Measurements from ENCODE around the gene PET100. TPM values are rescaled to one million over a fixed set of nuclear protein-coding genes. Genes with fewer than 3 reads are reported as not detected.

Gene PET100
- total RNA-seq, 1 experiment from 2014 or later = 126 TPM

DNA sequence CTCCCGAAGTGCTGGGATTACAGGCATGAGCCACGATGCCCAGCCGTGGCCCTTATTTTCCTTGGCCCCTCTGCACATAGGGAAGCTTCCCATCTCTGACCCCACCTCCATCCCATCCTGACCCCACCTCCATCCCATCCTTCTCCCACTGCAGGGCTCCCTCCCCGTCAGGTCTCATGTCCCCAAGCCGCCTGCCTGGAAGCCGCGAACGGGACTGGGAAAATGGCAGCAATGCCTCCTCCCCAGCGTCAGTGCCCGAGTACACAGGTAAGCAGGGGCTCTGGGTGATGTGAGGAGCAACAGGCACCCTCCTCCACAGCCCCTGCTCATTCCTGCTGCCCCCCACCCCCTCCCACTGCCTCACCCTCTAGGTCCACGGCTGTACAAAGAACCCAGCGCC is 12.4 kb upstream of the PET100 start:
- H3K9me2 ChIP-seq (ENCODE audit: insufficient read depth) = no peaks in the 10 kb centered on the region
- H3K36me3 ChIP-seq (ENCODE audit: control insufficient read depth in 1 of 2, insufficient read depth in 2 of 2, low read length in 2 of 2) = peaks cover 0 to 8% of the 10 kb centered on the region in 2 experiments; a peak in 2 of 4 replicates
- BruUV-seq (replicated peaks) = no TSS peak
- no peak overlapping the region for H3K4me3 ChIP-seq (replicated peaks in 1 of 2; ENCODE audit: low read depth in 1 of 2, low read length in 2 of 2)
- H4K20me1 ChIP-seq (ENCODE audit: insufficient read depth) = no peaks in the 10 kb centered on the region
- ChIA-PET RAD21 (ENCODE audit: low non-redundant PET in 1 of 2, low total read pairs in 2 of 2, uncharacterized antibody in 2 of 2, unreplicated experiment in 2 of 2) (no interaction called here), POLR2A (no interaction called here), CTCF (interaction anchor here (0.9 kb wide), 1 partner anchor 12 kb away, joined by 3 read pairs; no protein-coding TSS in a partner anchor)
- no peak overlapping the region for H3K4me2 ChIP-seq (ENCODE audit: low read length)
- H2AFZ ChIP-seq (ENCODE audit: low read depth, low read length, poor library complexity, severe bottlenecking) = no peak overlapping the region
- H3K9ac ChIP-seq (ENCODE audit: low read length) = no peak overlapping the region
- no peak overlapping the region for H3K27ac ChIP-seq (ENCODE audit: low read depth, low read length)
- H3K27me3 ChIP-seq (ENCODE audit: insufficient read depth, low read length) = no peaks in the 10 kb centered on the region
- no peaks in the 10 kb centered on the region for H3K79me2 ChIP-seq (ENCODE audit: insufficient read depth, low read length)
- TF ChIP-seq, protein P1, sequence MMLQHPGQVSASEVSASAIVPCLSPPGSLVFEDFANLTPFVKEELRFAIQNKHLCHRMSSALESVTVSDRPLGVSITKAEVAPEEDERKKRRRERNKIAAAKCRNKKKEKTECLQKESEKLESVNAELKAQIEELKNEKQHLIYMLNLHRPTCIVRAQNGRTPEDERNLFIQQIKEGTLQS (IDR thresholded peaks at IDR 0.05) = no peak
- TF ChIP-seq CEBPB (IDR thresholded peaks at IDR 0.05; ENCODE audit: low read depth) (no peak), ZNF274 (IDR thresholded peaks at IDR 0.05; ENCODE audit: low read depth, low read length) (no peak), POLR2A (IDR thresholded peaks at IDR 0.05; ENCODE audit: borderline replicate concordance, extremely low read depth, insufficient read depth, insufficient read length) (no peak), POLR2AphosphoS5 (IDR thresholded peaks at IDR 0.05; ENCODE audit: low read depth, low read length) (no peak), FOSL1 (IDR thresholded peaks at IDR 0.05; ENCODE audit: low read depth) (no peak), SIN3A (IDR thresholded peaks at IDR 0.05; ENCODE audit: low read depth) (no peak), EGR1 (IDR thresholded peaks at IDR 0.05; ENCODE audit: low read depth) (no peak), SP1 (IDR thresholded peaks at IDR 0.05; ENCODE audit: low read depth) (no peak), EZH2 (IDR thresholded peaks at IDR 0.05) (no peak), EZH2phosphoT487 (IDR thresholded peaks at IDR 0.05; ENCODE audit: borderline replicate concordance) (no peak), RAD21 (IDR thresholded peaks at IDR 0.05; ENCODE audit: low read depth) (no peak), YY1 (IDR thresholded peaks at IDR 0.05; ENCODE audit: extremely low read depth, insufficient replicate concordance, low read depth, low read length) (no peak), CBX3 (IDR thresholded peaks at IDR 0.05; ENCODE audit: low read depth) (no peak)
- TF ChIP-seq, protein P2, sequence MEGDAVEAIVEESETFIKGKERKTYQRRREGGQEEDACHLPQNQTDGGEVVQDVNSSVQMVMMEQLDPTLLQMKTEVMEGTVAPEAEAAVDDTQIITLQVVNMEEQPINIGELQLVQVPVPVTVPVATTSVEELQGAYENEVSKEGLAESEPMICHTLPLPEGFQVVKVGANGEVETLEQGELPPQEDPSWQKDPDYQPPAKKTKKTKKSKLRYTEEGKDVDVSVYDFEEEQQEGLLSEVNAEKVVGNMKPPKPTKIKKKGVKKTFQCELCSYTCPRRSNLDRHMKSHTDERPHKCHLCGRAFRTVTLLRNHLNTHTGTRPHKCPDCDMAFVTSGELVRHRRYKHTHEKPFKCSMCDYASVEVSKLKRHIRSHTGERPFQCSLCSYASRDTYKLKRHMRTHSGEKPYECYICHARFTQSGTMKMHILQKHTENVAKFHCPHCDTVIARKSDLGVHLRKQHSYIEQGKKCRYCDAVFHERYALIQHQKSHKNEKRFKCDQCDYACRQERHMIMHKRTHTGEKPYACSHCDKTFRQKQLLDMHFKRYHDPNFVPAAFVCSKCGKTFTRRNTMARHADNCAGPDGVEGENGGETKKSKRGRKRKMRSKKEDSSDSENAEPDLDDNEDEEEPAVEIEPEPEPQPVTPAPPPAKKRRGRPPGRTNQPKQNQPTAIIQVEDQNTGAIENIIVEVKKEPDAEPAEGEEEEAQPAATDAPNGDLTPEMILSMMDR (IDR thresholded peaks at IDR 0.05 in 2 of 3, conservative IDR thresholded peaks at IDR 0.05 in 1 of 3; ENCODE audit: borderline replicate concordance in 1 of 3, insufficient read depth in 1 of 3, low read depth in 2 of 3, low read length in 2 of 3) = no peak
- TF ChIP-seq, protein P3, sequence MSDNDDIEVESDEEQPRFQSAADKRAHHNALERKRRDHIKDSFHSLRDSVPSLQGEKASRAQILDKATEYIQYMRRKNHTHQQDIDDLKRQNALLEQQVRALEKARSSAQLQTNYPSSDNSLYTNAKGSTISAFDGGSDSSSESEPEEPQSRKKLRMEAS (IDR thresholded peaks at IDR 0.05) = no peak
- TF ChIP-seq, protein P4, sequence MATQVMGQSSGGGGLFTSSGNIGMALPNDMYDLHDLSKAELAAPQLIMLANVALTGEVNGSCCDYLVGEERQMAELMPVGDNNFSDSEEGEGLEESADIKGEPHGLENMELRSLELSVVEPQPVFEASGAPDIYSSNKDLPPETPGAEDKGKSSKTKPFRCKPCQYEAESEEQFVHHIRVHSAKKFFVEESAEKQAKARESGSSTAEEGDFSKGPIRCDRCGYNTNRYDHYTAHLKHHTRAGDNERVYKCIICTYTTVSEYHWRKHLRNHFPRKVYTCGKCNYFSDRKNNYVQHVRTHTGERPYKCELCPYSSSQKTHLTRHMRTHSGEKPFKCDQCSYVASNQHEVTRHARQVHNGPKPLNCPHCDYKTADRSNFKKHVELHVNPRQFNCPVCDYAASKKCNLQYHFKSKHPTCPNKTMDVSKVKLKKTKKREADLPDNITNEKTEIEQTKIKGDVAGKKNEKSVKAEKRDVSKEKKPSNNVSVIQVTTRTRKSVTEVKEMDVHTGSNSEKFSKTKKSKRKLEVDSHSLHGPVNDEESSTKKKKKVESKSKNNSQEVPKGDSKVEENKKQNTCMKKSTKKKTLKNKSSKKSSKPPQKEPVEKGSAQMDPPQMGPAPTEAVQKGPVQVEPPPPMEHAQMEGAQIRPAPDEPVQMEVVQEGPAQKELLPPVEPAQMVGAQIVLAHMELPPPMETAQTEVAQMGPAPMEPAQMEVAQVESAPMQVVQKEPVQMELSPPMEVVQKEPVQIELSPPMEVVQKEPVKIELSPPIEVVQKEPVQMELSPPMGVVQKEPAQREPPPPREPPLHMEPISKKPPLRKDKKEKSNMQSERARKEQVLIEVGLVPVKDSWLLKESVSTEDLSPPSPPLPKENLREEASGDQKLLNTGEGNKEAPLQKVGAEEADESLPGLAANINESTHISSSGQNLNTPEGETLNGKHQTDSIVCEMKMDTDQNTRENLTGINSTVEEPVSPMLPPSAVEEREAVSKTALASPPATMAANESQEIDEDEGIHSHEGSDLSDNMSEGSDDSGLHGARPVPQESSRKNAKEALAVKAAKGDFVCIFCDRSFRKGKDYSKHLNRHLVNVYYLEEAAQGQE (IDR thresholded peaks at IDR 0.05; ENCODE audit: low read depth) = no peak
- TF ChIP-seq, protein P5, sequence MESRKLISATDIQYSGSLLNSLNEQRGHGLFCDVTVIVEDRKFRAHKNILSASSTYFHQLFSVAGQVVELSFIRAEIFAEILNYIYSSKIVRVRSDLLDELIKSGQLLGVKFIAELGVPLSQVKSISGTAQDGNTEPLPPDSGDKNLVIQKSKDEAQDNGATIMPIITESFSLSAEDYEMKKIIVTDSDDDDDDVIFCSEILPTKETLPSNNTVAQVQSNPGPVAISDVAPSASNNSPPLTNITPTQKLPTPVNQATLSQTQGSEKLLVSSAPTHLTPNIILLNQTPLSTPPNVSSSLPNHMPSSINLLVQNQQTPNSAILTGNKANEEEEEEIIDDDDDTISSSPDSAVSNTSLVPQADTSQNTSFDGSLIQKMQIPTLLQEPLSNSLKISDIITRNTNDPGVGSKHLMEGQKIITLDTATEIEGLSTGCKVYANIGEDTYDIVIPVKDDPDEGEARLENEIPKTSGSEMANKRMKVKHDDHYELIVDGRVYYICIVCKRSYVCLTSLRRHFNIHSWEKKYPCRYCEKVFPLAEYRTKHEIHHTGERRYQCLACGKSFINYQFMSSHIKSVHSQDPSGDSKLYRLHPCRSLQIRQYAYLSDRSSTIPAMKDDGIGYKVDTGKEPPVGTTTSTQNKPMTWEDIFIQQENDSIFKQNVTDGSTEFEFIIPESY (IDR thresholded peaks at IDR 0.05; ENCODE audit: extremely low read depth, insufficient replicate concordance, low read length) = no peak
- peaks cover 0 to 6% of the 10 kb centered on the region in 2 experiments; a peak in 1 of 4 replicates for H3K4me1 ChIP-seq (ENCODE audit: control insufficient read depth in 1 of 2, insufficient read depth in 2 of 2, low read length in 2 of 2)
- DNase-seq (ENCODE audit: low read depth, low spot score) (no peak), ATAC-seq (no peak)
- intact Hi-C loops (cut with micrococcal nuclease) = no loop called here
- H3K9me3 ChIP-seq (ENCODE audit: control insufficient read depth in 1 of 2, insufficient read depth in 1 of 2, low read depth in 1 of 2, low read length in 2 of 2) = no peaks in the 10 kb centered on the region
